Measurements from ENCODE around the gene SLC66A1. TPM values are rescaled to one million over a fixed set of nuclear protein-coding genes. Genes with fewer than 3 reads are reported as not detected.

The SLC66A1 gene
- total RNA-seq, 1 donor from 2014 or later, result 4.8 TPM

- Histone ChIP-seq H3K27ac (no peak overlapping the region), H3K27me3 (no peaks in the 10 kb centered on the region), H3K4me1 (peaks cover 2% of the 10 kb centered on the region), H2AFZ (replicated peaks) (no peak overlapping the region), H3F3A (ENCODE audit: low read depth) (peaks cover 3% of the 10 kb centered on the region), H3K9ac (no peak overlapping the region), H3K4me2 (no peak overlapping the region), H3K36me3 (no peaks in the 10 kb centered on the region), H3K9me3 (ENCODE audit: low read depth) (no peaks in the 10 kb centered on the region), H4K20me1 (ENCODE audit: low read depth) (peaks cover 42% of the 10 kb centered on the region), H3K4me3 (no peak overlapping the region), H3K79me2 (ENCODE audit: low read depth) (no peaks in the 10 kb centered on the region)
- Mint-ChIP-seq H3K27ac (no peak overlapping the region), H3K36me3 (peaks cover 12% of the 10 kb centered on the region), H3K9me3 (no peaks in the 10 kb centered on the region), H3K4me3 (no peak overlapping the region), H3K4me1 (peaks cover 11% of the 10 kb centered on the region), H3K27me3 (ENCODE audit: insufficient read depth, low read depth) (no peaks in the 10 kb centered on the region)
- TF ChIP-seq EZH2 (IDR thresholded peaks at IDR 0.05) (no peak), CTCF (IDR thresholded peaks at IDR 0.05) (no peak), EZH2phosphoT487 (IDR thresholded peaks at IDR 0.05) (no peak)
- no peak for DNase-seq (ENCODE audit: low spot score)
Observed at GRCh38 chr1:19358710-19359109, 46.6 kb downstream of the SLC66A1 start.

- no peaks in the 10 kb centered on the region for H3K79me2 ChIP-seq (ENCODE audit: low read depth)
- H3K9ac ChIP-seq, result no peak overlapping the region
- H3K27me3 Mint-ChIP-seq (ENCODE audit: insufficient read depth, low read depth), result no peaks in the 10 kb centered on the region
- H3K4me3 Mint-ChIP-seq, result no peak overlapping the region
- H2AFZ ChIP-seq (replicated peaks), result no peak overlapping the region
- no peaks in the 10 kb centered on the region for H3K9me3 Mint-ChIP-seq
- H3K4me1 ChIP-seq, result peaks cover 4% of the 10 kb centered on the region
- peaks cover 42% of the 10 kb centered on the region for H4K20me1 ChIP-seq (ENCODE audit: low read depth)
- H3K4me2 ChIP-seq, result no peak overlapping the region
- no peaks in the 10 kb centered on the region for H3K9me3 ChIP-seq (ENCODE audit: low read depth)
- TF ChIP-seq EZH2 (IDR thresholded peaks at IDR 0.05), result no peak
- TF ChIP-seq CTCF (IDR thresholded peaks at IDR 0.05), result no peak
- no peak for TF ChIP-seq EZH2phosphoT487 (IDR thresholded peaks at IDR 0.05)
- no peak overlapping the region for H3K4me3 ChIP-seq
- no peak overlapping the region for H3K27ac ChIP-seq
- H3K36me3 Mint-ChIP-seq, result peaks cover 12% of the 10 kb centered on the region
- DNase-seq (ENCODE audit: low spot score), result no peak
- peaks cover 11% of the 10 kb centered on the region for H3K4me1 Mint-ChIP-seq
- no peaks in the 10 kb centered on the region for H3K27me3 ChIP-seq
- H3F3A ChIP-seq (ENCODE audit: low read depth), result peaks cover 5% of the 10 kb centered on the region
- H3K36me3 ChIP-seq, result no peaks in the 10 kb centered on the region
- H3K27ac Mint-ChIP-seq, result no peak overlapping the region
Observed at GRCh38 chr1:19359357-19359756, 47.2 kb downstream of the SLC66A1 start.

- Histone ChIP-seq H3K4me1 (peaks cover 4% of the 10 kb centered on the region), H3K27me3 (no peaks in the 10 kb centered on the region), H3K36me3 (no peaks in the 10 kb centered on the region), H3K4me2 (no peak overlapping the region), H3F3A (ENCODE audit: low read depth) (peaks cover 5% of the 10 kb centered on the region), H3K79me2 (ENCODE audit: low read depth) (no peaks in the 10 kb centered on the region), H3K9ac (no peak overlapping the region), H3K27ac (no peak overlapping the region), H3K9me3 (ENCODE audit: low read depth) (no peaks in the 10 kb centered on the region), H2AFZ (replicated peaks) (no peak overlapping the region), H4K20me1 (ENCODE audit: low read depth) (peaks cover 42% of the 10 kb centered on the region), H3K4me3 (no peak overlapping the region)
- no peak for DNase-seq (ENCODE audit: low spot score)
- H3K27ac Mint-ChIP-seq, result no peak overlapping the region
- H3K4me3 Mint-ChIP-seq, result no peak overlapping the region
- peaks cover 11% of the 10 kb centered on the region for H3K4me1 Mint-ChIP-seq
- H3K36me3 Mint-ChIP-seq, result peaks cover 12% of the 10 kb centered on the region
- no peaks in the 10 kb centered on the region for H3K27me3 Mint-ChIP-seq (ENCODE audit: insufficient read depth, low read depth)
- H3K9me3 Mint-ChIP-seq, result no peaks in the 10 kb centered on the region
- no peak for TF ChIP-seq CTCF (IDR thresholded peaks at IDR 0.05)
- TF ChIP-seq EZH2 (IDR thresholded peaks at IDR 0.05), result no peak
- TF ChIP-seq EZH2phosphoT487 (IDR thresholded peaks at IDR 0.05), result no peak
Observed at GRCh38 chr1:19360016-19360415, 47.9 kb downstream of the SLC66A1 start.
